ENCODE results near the gene ATF4.

ATF4 gene

DNA sequence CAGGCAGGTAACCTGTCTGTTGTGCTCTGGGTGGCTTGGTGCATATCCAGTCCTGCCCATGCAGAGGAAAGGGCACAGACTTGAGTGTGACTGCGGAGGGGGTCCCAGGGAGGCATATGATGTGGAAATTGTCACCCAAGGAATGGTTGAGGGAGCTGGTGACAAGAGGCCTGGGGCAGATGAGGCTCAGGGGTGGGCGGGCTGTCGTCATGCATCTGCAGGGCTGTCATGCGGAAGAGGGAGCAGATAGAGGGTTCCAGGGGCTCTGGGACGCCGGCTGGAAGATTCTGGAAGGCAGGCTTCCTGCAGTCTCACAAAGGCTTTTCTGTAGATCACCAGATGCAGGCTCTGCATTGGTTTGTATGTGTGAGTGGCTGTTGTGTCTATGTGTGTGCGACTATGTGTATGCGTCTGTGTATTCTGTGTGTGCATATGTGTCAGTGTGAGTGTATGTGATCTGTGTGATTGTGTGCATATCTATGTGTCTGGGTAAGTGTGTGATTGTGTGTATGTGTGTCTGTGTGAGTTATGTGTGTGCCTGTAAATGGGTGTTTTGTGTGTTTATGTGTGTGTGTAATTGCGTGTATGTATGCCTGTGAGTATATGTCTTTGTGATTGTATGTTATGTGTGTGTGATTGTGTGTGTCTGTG, 42.6 kb downstream of the ATF4 start:
- peaks cover 6% of the 10 kb centered on the region; the same call in 1 of the 2 replicates for H3K4me1 ChIP-seq (ENCODE audit: control insufficient read depth, insufficient read depth, low read length)
- no peak overlapping the region for H3K27ac ChIP-seq (ENCODE audit: low read depth, low read length)
- no peak overlapping the region for H3K9ac ChIP-seq (ENCODE audit: low read depth, low read length)
- no peak overlapping the region for H3K4me3 ChIP-seq (ENCODE audit: low read depth, low read length)
- H3K27me3 ChIP-seq (ENCODE audit: control insufficient read depth, insufficient read depth, low read length) = peaks cover 34% of the 10 kb centered on the region
- H3K36me3 ChIP-seq (ENCODE audit: control insufficient read depth, insufficient read depth, low read length) = no peaks in the 10 kb centered on the region
- no peaks in the 10 kb centered on the region for H3K9me3 ChIP-seq (ENCODE audit: control insufficient read depth, insufficient read depth, low read length)

DNA sequence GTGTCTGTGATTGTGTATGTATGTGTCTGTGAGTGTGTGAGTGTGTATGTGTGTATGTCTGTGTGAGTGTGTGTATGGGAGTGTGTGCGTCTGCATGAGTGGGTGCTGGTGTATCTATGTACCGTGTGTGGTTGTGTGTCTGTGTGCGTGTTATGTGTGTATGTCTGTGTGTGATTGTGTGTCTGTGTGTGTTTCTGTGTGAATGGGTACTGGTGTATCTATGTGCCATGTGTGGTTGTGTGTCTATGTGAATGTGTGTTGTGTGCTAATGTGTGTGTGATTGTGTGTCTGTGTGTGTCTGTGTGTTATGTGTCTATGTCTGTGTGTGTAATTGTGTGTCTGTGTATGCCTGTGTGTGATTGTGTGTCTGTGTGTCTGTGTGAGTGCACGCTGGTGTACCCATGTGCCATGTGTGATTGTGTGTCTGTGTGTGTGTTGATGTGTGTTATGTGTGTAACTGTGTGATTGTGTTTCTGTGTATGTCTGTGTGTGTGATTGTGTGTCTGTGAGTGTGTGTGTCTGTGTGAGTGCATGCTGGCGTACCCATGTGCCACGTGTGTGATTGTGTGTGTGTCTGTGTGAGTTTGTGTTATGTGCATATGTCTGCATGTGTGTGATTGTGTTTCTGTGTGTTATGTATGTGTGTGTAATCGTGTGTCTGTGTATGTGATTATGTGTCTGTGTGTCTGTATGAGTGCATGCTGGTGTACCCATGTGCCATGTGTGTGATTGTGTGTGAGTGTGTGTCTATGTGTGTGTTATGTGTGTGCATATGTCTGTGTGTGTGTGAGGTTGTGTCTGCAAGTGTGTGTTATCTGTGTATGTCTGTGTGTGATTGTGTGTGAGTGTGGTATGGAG, 43.4 kb downstream of the ATF4 start:
- H3K9ac ChIP-seq (ENCODE audit: low read depth, low read length) = no peak overlapping the region
- H3K27me3 ChIP-seq (ENCODE audit: control insufficient read depth, insufficient read depth, low read length) = peaks cover 26% of the 10 kb centered on the region
- H3K27ac ChIP-seq (ENCODE audit: low read depth, low read length) = no peak overlapping the region
- peaks cover 6% of the 10 kb centered on the region; the same call in 1 of the 2 replicates for H3K4me1 ChIP-seq (ENCODE audit: control insufficient read depth, insufficient read depth, low read length)
- no peaks in the 10 kb centered on the region for H3K9me3 ChIP-seq (ENCODE audit: control insufficient read depth, insufficient read depth, low read length)
- H3K36me3 ChIP-seq (ENCODE audit: control insufficient read depth, insufficient read depth, low read length) = no peaks in the 10 kb centered on the region
- H3K4me3 ChIP-seq (ENCODE audit: low read depth, low read length) = no peak overlapping the region

DNA sequence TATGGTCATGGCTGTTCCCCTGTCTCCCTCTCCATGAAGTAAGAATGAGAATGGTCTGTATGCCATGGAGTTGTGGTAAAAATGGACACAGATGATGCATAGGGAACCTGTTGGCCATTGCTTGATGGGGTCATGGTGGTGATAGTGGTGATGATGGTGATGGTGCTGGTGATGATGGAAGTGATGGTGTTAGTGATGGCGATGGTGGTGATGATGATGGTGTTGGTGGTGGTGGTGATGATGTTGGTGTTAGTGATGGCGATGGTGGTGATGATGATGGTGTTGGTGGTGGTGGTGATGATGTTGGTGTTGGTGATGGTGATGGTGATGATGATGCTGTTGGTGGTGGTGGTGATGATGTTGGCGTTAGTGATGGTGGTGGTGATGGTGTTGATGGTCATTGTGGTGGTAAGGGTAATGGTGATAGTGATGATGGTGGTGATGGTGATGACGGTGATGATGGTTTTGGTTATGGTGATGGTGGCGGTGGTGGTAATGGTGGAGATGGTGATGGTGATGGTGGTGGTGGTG, 45.1 kb downstream of the ATF4 start:
- no peaks in the 10 kb centered on the region for H3K4me1 ChIP-seq (ENCODE audit: control insufficient read depth, insufficient read depth, low read length)
- peaks cover 14% of the 10 kb centered on the region for H3K27me3 ChIP-seq (ENCODE audit: control insufficient read depth, insufficient read depth, low read length)
- H3K36me3 ChIP-seq (ENCODE audit: control insufficient read depth, insufficient read depth, low read length) = no peaks in the 10 kb centered on the region
- no peak overlapping the region for H3K27ac ChIP-seq (ENCODE audit: low read depth, low read length)
- no peak overlapping the region for H3K4me3 ChIP-seq (ENCODE audit: low read depth, low read length)
- H3K9ac ChIP-seq (ENCODE audit: low read depth, low read length) = no peak overlapping the region
- H3K9me3 ChIP-seq (ENCODE audit: control insufficient read depth, insufficient read depth, low read length) = no peaks in the 10 kb centered on the region

DNA sequence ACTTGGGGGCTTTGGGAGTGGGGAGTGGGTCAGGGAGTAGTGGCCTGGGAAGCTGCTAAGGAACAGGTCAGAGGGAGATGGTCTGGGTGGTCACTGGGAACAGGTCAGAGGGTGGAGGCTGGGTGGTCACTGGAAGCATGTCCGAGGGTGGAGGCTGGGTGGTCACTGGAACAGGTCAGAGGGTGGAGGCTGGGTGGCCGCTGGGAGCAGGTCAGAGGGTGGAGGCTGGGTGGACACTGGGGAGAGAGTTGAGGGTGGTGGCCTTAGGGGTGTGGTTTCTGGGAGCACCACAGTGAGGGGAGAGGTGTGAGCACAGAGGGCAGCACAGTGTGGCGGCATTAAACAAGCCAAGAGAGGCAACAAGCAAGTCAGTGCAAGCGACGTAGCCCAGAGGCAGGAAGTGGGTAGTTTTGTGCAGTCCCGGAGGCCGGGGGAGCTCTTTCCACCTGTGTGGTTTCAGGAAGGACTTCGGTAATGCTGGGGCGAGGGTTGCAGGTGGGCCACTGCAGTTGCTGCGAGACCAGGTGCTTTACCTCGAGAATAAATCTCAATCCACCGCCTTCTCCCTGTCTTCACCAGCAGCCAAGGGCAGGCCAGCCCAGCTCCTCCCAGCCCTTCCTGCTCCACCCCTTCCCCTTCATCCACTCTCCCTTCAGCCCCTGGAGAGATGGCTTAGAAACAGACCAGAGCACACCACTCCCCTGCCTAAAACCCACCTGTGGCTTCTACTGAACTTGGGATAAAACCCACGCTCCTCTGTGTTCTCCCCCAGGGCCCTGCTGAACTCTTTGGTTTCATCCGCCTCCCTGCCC, 47.0 kb downstream of the ATF4 start:
- H3K27ac ChIP-seq (ENCODE audit: low read depth, low read length) = no peak overlapping the region
- no peaks in the 10 kb centered on the region for H3K36me3 ChIP-seq (ENCODE audit: control insufficient read depth, insufficient read depth, low read length)
- no peaks in the 10 kb centered on the region for H3K27me3 ChIP-seq (ENCODE audit: control insufficient read depth, insufficient read depth, low read length)
- no peak overlapping the region for H3K9ac ChIP-seq (ENCODE audit: low read depth, low read length)
- H3K9me3 ChIP-seq (ENCODE audit: control insufficient read depth, insufficient read depth, low read length) = no peaks in the 10 kb centered on the region
- H3K4me3 ChIP-seq (ENCODE audit: low read depth, low read length) = no peak overlapping the region
- no peaks in the 10 kb centered on the region for H3K4me1 ChIP-seq (ENCODE audit: control insufficient read depth, insufficient read depth, low read length)

DNA sequence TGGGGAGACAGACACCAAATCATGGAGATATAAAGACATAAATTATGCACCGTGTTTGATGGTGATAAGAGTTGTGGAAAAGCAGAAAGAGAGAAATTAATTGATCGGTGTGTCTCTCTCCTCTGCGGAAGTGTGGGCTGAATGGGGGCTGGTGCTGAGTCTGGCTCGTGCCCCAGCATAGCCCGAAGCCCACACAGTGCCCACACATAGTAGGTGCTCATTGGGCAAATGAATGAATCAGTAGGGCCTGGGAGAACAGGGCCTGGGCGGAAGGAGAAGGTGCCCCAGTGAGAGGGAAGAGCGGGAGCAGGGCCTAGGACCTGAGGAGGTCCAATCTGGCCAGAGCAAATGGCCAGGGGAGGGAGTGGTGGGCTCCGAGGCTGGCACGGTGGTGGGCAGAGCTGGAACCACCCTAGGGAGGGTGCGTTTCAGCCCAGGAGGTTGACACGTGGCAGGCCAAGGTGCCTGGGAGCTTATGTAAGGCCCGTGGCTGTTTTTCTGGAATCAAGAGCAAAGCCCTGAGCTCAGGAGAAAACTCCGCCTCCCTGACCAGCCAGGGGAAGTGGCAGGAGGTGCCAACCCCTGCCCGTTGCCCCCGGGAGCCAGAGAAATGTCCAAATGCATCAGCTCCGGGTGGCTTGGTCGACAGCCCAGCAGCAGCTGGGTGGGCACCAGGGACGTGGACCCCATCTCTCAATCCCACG, 48.1 kb downstream of the ATF4 start:
- H3K9ac ChIP-seq (ENCODE audit: low read depth, low read length) = no peak overlapping the region
- no peaks in the 10 kb centered on the region for H3K4me1 ChIP-seq (ENCODE audit: control insufficient read depth, insufficient read depth, low read length)
- H3K27me3 ChIP-seq (ENCODE audit: control insufficient read depth, insufficient read depth, low read length) = no peaks in the 10 kb centered on the region
- H3K36me3 ChIP-seq (ENCODE audit: control insufficient read depth, insufficient read depth, low read length) = no peaks in the 10 kb centered on the region
- H3K4me3 ChIP-seq (ENCODE audit: low read depth, low read length) = no peak overlapping the region
- H3K9me3 ChIP-seq (ENCODE audit: control insufficient read depth, insufficient read depth, low read length) = no peaks in the 10 kb centered on the region
- no peak overlapping the region for H3K27ac ChIP-seq (ENCODE audit: low read depth, low read length)

DNA sequence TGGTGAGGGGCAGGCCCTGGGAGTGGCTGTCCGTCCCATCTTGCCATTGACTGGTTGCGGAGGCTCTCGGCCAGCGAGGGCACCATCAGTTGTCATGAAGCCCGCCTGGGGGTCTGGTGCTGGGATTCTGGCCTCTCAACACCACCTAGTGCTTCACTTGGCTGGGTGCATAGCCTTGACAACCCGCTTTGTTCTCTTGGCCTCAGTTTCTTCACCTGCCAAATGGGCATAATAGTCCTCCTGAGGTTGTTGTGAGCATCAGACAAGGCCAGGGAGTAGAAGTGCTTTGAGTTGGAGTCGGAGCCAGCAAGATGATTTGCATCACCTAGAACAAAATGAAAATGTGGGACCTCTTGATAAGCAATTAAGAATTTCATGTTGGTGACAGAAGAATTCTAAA, 48.7 kb downstream of the ATF4 start:
- Histone ChIP-seq H3K9ac (ENCODE audit: low read depth, low read length) (no peak overlapping the region), H3K27ac (ENCODE audit: low read depth, low read length) (no peak overlapping the region), H3K36me3 (ENCODE audit: control insufficient read depth, insufficient read depth, low read length) (no peaks in the 10 kb centered on the region), H3K4me1 (ENCODE audit: control insufficient read depth, insufficient read depth, low read length) (no peaks in the 10 kb centered on the region), H3K4me3 (ENCODE audit: low read depth, low read length) (no peak overlapping the region), H3K9me3 (ENCODE audit: control insufficient read depth, insufficient read depth, low read length) (no peaks in the 10 kb centered on the region), H3K27me3 (ENCODE audit: control insufficient read depth, insufficient read depth, low read length) (no peaks in the 10 kb centered on the region)

DNA sequence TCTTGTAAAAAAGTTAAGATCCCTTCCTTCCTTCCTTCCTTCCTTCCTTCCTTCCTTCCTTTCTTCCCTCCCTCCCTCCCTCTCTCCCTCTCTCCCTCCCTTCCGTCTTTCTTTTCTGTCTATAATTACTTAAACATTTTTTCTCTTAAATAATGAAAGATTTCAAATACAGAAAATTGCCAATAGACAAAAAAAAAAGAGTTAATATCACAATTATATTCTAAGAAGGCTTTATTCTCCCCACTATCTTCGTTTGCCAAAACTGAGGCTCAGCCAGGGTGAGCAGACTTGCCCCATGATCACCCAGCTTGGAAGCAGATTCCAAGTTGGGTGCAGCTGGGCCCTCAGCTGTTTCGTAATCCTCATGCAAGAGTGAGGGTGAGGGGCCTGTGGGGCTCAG, 49.9 kb downstream of the ATF4 start:
- Histone ChIP-seq H3K27me3 (ENCODE audit: control insufficient read depth, insufficient read depth, low read length) (no peaks in the 10 kb centered on the region), H3K27ac (ENCODE audit: low read depth, low read length) (no peak overlapping the region), H3K36me3 (ENCODE audit: control insufficient read depth, insufficient read depth, low read length) (no peaks in the 10 kb centered on the region), H3K4me1 (ENCODE audit: control insufficient read depth, insufficient read depth, low read length) (no peaks in the 10 kb centered on the region), H3K9me3 (ENCODE audit: control insufficient read depth, insufficient read depth, low read length) (no peaks in the 10 kb centered on the region), H3K4me3 (ENCODE audit: low read depth, low read length) (no peak overlapping the region), H3K9ac (ENCODE audit: low read depth, low read length) (no peak overlapping the region)

DNA sequence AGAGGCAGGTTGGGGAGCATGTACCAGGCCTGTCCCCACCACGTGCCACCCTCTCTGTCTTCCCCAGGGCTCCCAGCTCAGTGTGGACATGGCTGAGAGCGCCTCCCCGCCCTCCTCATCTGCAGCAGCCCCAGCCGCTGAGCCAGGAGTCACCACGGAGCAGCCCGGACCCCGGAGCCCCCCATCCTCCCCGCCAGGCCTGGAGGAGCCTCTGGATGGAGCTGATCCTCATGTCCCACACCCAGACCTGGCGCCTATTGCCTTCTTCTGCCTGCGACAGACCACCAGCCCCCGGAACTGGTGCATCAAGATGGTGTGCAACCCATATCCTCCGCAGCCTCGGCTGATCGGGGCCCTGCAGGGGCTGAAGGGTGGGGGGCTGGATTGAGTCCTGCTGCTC, 50.3 kb downstream of the ATF4 start, which contains the start of gene CACNA1I:
CACNA1I (plus strand) TSS at position 89 of the 400 bp plus-strand sequence; CDS start at position 89, 0 bp downstream.
- no peaks in the 10 kb centered on the region for H3K9me3 ChIP-seq (ENCODE audit: control insufficient read depth, insufficient read depth, low read length)
- no peak within 1 kb of the TSS for H3K4me3 ChIP-seq (ENCODE audit: low read depth, low read length)
- H3K36me3 ChIP-seq (ENCODE audit: control insufficient read depth, insufficient read depth, low read length) = no peaks in the 10 kb centered on the region
- no peak within 1 kb of the TSS for H3K27ac ChIP-seq (ENCODE audit: low read depth, low read length)
- no peaks in the 10 kb centered on the region for H3K4me1 ChIP-seq (ENCODE audit: control insufficient read depth, insufficient read depth, low read length)
- H3K9ac ChIP-seq (ENCODE audit: low read depth, low read length) = no peak within 1 kb of the TSS
- H3K27me3 ChIP-seq (ENCODE audit: control insufficient read depth, insufficient read depth, low read length) = no peaks in the 10 kb centered on the region

DNA sequence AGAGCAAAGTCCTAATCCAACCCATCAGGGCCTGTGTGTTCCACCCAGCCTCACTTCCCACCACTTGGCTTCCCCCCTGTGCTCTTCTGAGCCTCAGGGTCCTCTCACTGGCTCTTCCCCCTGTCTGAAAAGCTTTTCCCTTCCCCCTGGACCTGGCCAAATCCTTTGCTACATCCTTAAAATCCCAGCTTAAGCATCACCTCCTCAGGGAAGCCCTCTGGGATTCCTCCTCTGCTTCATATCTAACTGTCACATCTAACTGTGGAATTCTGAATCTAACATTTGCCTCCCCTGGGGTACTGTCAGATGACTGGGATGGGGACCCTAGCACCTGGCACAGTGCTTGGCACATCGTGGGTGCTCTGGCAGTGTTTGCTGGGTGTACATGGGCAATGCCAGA, 51.2 kb downstream of the ATF4 start:
- H3K36me3 ChIP-seq (ENCODE audit: control insufficient read depth, insufficient read depth, low read length) = no peaks in the 10 kb centered on the region
- no peaks in the 10 kb centered on the region for H3K9me3 ChIP-seq (ENCODE audit: control insufficient read depth, insufficient read depth, low read length)
- H3K27me3 ChIP-seq (ENCODE audit: control insufficient read depth, insufficient read depth, low read length) = no peaks in the 10 kb centered on the region
- H3K4me1 ChIP-seq (ENCODE audit: control insufficient read depth, insufficient read depth, low read length) = no peaks in the 10 kb centered on the region
- no peak overlapping the region for H3K27ac ChIP-seq (ENCODE audit: low read depth, low read length)
- H3K9ac ChIP-seq (ENCODE audit: low read depth, low read length) = no peak overlapping the region
- no peak overlapping the region for H3K4me3 ChIP-seq (ENCODE audit: low read depth, low read length)

All from HUES48 (cell line).